Neuronal stem cell (in vitro differentiated cells): Measurements from ENCODE around the gene MAB21L4.

Source experiments
- DNase-seq: peaks from one replicate; pipeline ENCODE4 v3.0.0-alpha.2; 2013; ENCODE audit warnings: low spot score
- H2AFZ ChIP-seq: one replicate; pipeline ENCODE4 v1.6.1; 2013; ENCODE audit warnings: mild to moderate bottlenecking, low read length, inconsistent platforms
- H2AK5ac ChIP-seq: 2 replicates; pipeline ENCODE4 v1.6.1; 2013; ENCODE audit warnings: low read depth, mild to moderate bottlenecking, inconsistent platforms, low read length, moderate library complexity, mixed read lengths
- H2BK120ac ChIP-seq: 2 replicates; pipeline ENCODE4 v1.6.1; 2013; ENCODE audit warnings: low read depth, mild to moderate bottlenecking, inconsistent platforms, low read length, moderate library complexity, mixed read lengths
- H2BK12ac ChIP-seq: one replicate; pipeline ENCODE4 v1.6.1; 2013; ENCODE audit warnings: low read length, inconsistent platforms
- H2BK15ac ChIP-seq: 2 replicates; pipeline ENCODE4 v1.6.1; 2013; ENCODE audit warnings: mild to moderate bottlenecking, low read length, inconsistent platforms, mixed read lengths
- H2BK5ac ChIP-seq: one replicate; pipeline ENCODE4 v1.6.1; 2013; ENCODE audit warnings: inconsistent platforms, mild to moderate bottlenecking, low read length, moderate library complexity
- H3K14ac ChIP-seq: one replicate; pipeline ENCODE4 v1.6.1; 2013; ENCODE audit warnings: low read length, inconsistent platforms
- H3K18ac ChIP-seq: 2 replicates; pipeline ENCODE4 v1.6.1; 2013; ENCODE audit warnings: low read length, inconsistent platforms
- H3K23ac ChIP-seq: 2 replicates; pipeline ENCODE4 v1.6.1; 2013; ENCODE audit warnings: low read depth, mild to moderate bottlenecking, mixed read lengths, low read length, inconsistent platforms; ENCODE audit not compliant: poor library complexity
- H3K27ac ChIP-seq: replicated peaks from 3 replicates; pipeline ENCODE4 v1.5.1; 2013; ENCODE audit warnings: low read length, inconsistent platforms
- H3K27me3 ChIP-seq, 3 experiments: 2 replicates each; pipeline ENCODE4 v1.6.1; 2013; ENCODE audit warnings: low read length in 3 of 3, mild to moderate bottlenecking in 2 of 3, inconsistent platforms in 1 of 3, low read depth in 1 of 3, mixed read lengths in 1 of 3, moderate library complexity in 1 of 3; ENCODE audit not compliant: control insufficient read depth in 3 of 3, insufficient read depth in 3 of 3
- H3K36me3 ChIP-seq, 2 donors: replicated peaks in 1 of 2; 2 replicates each; pipeline ENCODE4 v1.6.1; 2013; ENCODE audit warnings: low read length in 2 of 2; ENCODE audit not compliant: control insufficient read depth in 2 of 2, insufficient read depth in 2 of 2
- H3K4ac ChIP-seq: 2 replicates; pipeline ENCODE4 v1.6.1; 2013; ENCODE audit warnings: inconsistent platforms, mild to moderate bottlenecking, low read length, moderate library complexity
- H3K4me1 ChIP-seq, 2 donors: 1 replicate in 1 of 2; 2 replicates in 1 of 2; pipeline ENCODE4 v1.6.1; 2013; ENCODE audit warnings: low read length in 2 of 2, low read depth in 1 of 2; ENCODE audit not compliant: control insufficient read depth in 2 of 2, insufficient read depth in 1 of 2
- H3K4me2 ChIP-seq: one replicate; pipeline ENCODE4 v1.6.1; 2013; ENCODE audit warnings: mild to moderate bottlenecking, low read length, inconsistent platforms; ENCODE audit not compliant: insufficient read depth, poor library complexity, severe bottlenecking
- H3K4me3 ChIP-seq, 2 donors: 2 replicates each; pipeline ENCODE4 v1.5.1; 2013; ENCODE audit warnings: low read length in 2 of 2, mild to moderate bottlenecking in 2 of 2, inconsistent platforms in 1 of 2, moderate library complexity in 1 of 2
- H3K79me1 ChIP-seq: one replicate; pipeline ENCODE4 v1.6.1; 2013; ENCODE audit warnings: low read depth, mild to moderate bottlenecking, inconsistent platforms, low read length, moderate library complexity
- H3K9ac ChIP-seq: one replicate; pipeline ENCODE4 v1.6.1; 2013; ENCODE audit warnings: mild to moderate bottlenecking, low read depth, low read length, inconsistent platforms; ENCODE audit not compliant: poor library complexity
- H3K9me3 ChIP-seq, 2 donors: replicated peaks in 1 of 2; 2 replicates each; pipeline versions ENCODE3 to v1.6.1; 2013; ENCODE audit warnings: low read length in 2 of 2, mild to moderate bottlenecking in 2 of 2, inconsistent platforms in 1 of 2, low read depth in 1 of 2, mixed read lengths in 1 of 2, moderate library complexity in 1 of 2; ENCODE audit not compliant: control insufficient read depth in 2 of 2, insufficient read depth in 1 of 2
- H4K8ac ChIP-seq: one replicate; pipeline ENCODE4 v1.6.1; 2013; ENCODE audit warnings: low read depth, mild to moderate bottlenecking, inconsistent platforms, low read length, moderate library complexity
- H4K91ac ChIP-seq: one replicate; pipeline ENCODE4 v1.6.1; 2013; ENCODE audit warnings: low read length, low read depth, mild to moderate bottlenecking, inconsistent platforms; ENCODE audit not compliant: poor library complexity
- WGBS, 2 donors: extraction: QIAGEN DNeasy Blood & Tissue Kit; methylation state at CpG; one replicate each; pipeline ENCODE4 v1.1.7; 2013; ENCODE audit warnings: missing lambda C conversion rate in 2 of 2, mixed read lengths in 1 of 2; ENCODE audit not compliant: insufficient read length in 2 of 2, insufficient replicate concordance in 1 of 2; ENCODE audit errors: extremely low coverage in 2 of 2; 5-methylcytosine and 5-hydroxymethylcytosine counted together

MAB21L4 gene

DNA sequence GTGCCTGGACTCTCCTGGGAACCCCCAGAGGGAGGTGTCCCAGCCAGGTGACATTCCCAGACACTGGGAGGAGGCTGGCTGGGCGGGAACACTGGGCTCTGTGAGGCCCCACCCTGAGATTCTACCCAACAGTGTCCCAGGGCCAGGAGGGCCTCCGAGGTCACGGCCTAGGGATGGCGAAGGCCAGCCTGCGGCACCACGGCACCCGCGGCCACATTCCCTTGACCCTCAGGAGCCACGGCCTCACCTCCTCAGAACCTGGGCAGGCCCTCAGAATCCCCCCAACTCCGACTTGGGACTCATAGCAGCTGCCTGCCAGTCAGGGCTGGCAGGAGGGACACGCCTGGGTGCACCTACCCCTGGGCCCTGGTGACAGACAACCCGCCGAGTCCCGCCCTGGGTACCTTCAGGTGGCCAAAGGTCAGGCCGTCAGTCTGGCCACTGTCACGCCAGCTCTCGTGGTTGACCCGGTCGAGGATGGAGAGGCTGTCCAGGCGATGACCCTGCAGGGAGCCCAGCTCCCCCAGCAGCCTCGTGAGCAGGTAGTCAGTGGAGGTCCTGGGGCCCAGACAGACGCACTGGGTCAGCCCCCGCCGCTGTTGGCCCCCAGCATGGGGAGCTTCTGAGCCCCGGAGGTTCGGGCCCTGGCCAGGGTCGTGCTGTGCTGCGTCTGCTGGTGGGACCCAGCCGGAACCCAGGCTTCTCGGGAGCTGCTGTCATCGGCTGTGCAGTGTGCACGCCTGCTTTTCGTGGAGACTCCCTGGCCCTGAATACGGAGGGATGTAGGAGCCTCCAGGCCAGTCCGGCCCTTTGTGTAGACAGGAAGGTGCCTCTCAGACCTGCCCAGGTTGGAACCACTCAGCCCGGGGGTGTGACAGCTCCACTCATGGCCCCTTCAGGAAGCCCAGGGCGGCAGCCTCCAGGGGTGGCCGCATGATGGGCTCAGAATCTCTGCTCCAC, 6.1 kb downstream of the MAB21L4 start:
- no peak for DNase-seq
- WGBS, 2 donors = no CpG with 5 or more reads among the region's 38 CpGs
- no peak overlapping the region for H3K4ac ChIP-seq
- no peak overlapping the region for H2BK12ac ChIP-seq
- no peak overlapping the region for H4K91ac ChIP-seq
- H3K9me3 ChIP-seq = no peaks in the 10 kb centered on the region
- H2BK15ac ChIP-seq = no peak overlapping the region
- H4K8ac ChIP-seq = no peak overlapping the region
- peak overlapping the region; percentile 9 for H3K14ac ChIP-seq
- H3K27me3 ChIP-seq = peaks cover 0 to 9% (median 0%) of the 10 kb centered on the region in 3 experiments
- peaks cover 0 to 2% of the 10 kb centered on the region in 2 donors for H3K4me1 ChIP-seq
- H2AK5ac ChIP-seq = peak overlapping the region; percentile 88
- no peaks in the 10 kb centered on the region for H3K36me3 ChIP-seq
- H3K4me2 ChIP-seq = no peak overlapping the region
- peak overlapping the region; percentile 66 for H2BK5ac ChIP-seq
- H3K4me3 ChIP-seq = no peak overlapping the region
- no peak overlapping the region for H2AFZ ChIP-seq
- H3K18ac ChIP-seq = peak overlapping the region; percentile 48
- no peak overlapping the region for H3K9ac ChIP-seq
- H3K23ac ChIP-seq = no peak overlapping the region
- H3K79me1 ChIP-seq = no peaks in the 10 kb centered on the region
- H3K27ac ChIP-seq = no peak overlapping the region
- no peak overlapping the region for H2BK120ac ChIP-seq

DNA sequence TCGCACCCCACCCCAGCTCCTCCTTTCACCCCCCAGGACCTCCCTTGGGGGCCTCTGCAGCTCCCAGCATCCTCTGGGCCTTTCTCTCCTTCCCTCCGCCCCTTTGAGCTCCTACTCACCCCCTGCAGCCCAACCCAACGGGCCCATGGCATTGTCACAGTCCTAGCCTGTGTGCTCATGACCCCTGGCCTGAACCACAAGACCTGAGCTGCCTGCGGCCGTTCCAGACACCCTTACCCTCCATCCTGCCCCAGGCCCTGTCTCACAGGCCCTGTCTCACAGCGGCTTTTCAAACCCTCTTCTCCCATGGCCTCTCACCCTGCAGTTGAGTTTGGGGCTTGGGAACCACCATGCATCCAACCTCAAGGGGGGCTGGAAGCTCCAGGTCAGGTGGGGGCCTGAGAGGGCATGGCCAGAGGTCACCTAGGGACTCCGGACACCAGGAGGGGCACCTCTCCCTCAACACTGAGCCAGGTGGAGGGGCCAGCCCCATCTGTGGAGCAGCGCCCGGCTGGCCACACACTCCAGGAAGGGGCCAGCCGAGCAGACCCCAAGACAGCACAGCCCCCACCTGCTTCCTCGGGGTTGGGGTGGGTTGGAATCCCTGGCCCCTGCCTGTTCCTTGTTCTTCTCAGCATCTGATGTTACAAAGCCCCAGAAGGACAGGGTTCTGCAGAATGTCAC, 6.9 kb downstream of the MAB21L4 start:
- H3K9me3 ChIP-seq = no peaks in the 10 kb centered on the region
- no peak overlapping the region for H3K9ac ChIP-seq
- no peak overlapping the region for H3K27ac ChIP-seq
- no peak overlapping the region for H2BK120ac ChIP-seq
- H4K8ac ChIP-seq = no peak overlapping the region
- H3K79me1 ChIP-seq = no peaks in the 10 kb centered on the region
- peak overlapping the region; percentile 84 for H2BK12ac ChIP-seq
- no peaks in the 10 kb centered on the region for H3K36me3 ChIP-seq
- H3K27me3 ChIP-seq = peaks cover 0 to 9% (median 0%) of the 10 kb centered on the region in 3 experiments
- peaks cover 0 to 2% of the 10 kb centered on the region in 2 donors for H3K4me1 ChIP-seq
- H2AFZ ChIP-seq = peak overlapping the region; percentile 45
- H3K23ac ChIP-seq = no peak overlapping the region
- no peak overlapping the region for H3K4me2 ChIP-seq
- no peak overlapping the region for H4K91ac ChIP-seq
- H2BK5ac ChIP-seq = peak overlapping the region; percentile 22
- no peak overlapping the region for H3K4me3 ChIP-seq
- H2AK5ac ChIP-seq = peak overlapping the region; percentile 88
- peak overlapping the region; percentile 26 for H2BK15ac ChIP-seq
- no peak overlapping the region for H3K14ac ChIP-seq
- no CpG with 5 or more reads among the region's 11 CpGs for WGBS, 2 donors
- no peak overlapping the region for H3K4ac ChIP-seq
- no peak for DNase-seq
- peak overlapping the region; percentile 71 for H3K18ac ChIP-seq

DNA sequence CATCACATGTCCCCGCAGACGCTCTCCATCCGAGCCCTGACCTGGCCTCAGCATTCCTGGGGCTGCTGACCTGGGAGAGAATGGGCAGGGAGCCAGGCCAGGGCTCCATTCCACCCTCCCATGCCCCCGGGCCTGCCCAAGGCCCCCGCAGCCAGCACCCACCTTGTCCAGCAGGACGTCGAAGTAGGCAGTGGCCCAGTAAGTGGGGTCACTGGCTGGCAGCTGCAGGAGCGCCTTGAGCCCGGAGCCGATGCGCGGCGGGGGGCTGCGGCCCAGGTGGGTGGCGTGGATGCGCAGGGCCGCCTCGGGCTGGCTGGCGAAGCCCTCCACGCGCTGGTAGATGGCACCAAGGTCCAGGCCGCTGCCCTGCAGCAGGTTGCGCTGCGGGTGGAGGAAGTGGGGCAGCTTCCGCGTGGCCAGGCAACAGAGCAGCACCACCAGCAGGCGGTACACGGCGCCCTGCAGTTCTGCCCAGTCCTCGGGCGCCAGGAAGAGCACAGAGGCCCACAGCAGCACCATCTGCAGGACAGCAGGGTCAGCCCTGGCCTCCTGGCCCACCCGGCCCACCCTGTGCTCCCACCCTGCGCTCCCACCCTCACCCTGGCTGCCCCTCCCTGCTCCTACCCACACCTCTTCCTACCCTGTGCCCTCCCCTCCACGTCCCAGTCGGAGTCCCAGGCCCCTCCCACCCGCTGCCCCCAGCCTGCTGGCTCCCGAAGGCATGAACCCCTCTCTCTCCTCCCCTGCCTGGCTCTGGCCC, 7.6 kb downstream of the MAB21L4 start:
- H3K4me3 ChIP-seq = no peak overlapping the region
- peak overlapping the region; percentile 22 for H2BK5ac ChIP-seq
- H3K27me3 ChIP-seq = peaks cover 0 to 9% (median 0%) of the 10 kb centered on the region in 3 experiments
- H2BK120ac ChIP-seq = no peak overlapping the region
- H2BK15ac ChIP-seq = no peak overlapping the region
- no CpG with 5 or more reads among the region's 37 CpGs for WGBS, 2 donors
- H3K9ac ChIP-seq = peak overlapping the region; percentile 4
- no peaks in the 10 kb centered on the region for H3K4me1 ChIP-seq
- H3K4me2 ChIP-seq = no peak overlapping the region
- no peak overlapping the region for H4K8ac ChIP-seq
- H4K91ac ChIP-seq = no peak overlapping the region
- peak overlapping the region; percentile 76 for H3K18ac ChIP-seq
- H2AK5ac ChIP-seq = no peak overlapping the region
- H2BK12ac ChIP-seq = no peak overlapping the region
- no peak overlapping the region for H3K14ac ChIP-seq
- H3K36me3 ChIP-seq = no peaks in the 10 kb centered on the region
- no peak overlapping the region for H3K27ac ChIP-seq
- peak overlapping the region; percentile 45 for H2AFZ ChIP-seq
- H3K79me1 ChIP-seq = no peaks in the 10 kb centered on the region
- no peak overlapping the region for H3K4ac ChIP-seq
- no peak for DNase-seq
- no peaks in the 10 kb centered on the region for H3K9me3 ChIP-seq
- H3K23ac ChIP-seq = no peak overlapping the region
